Ishikawa (cell line): ENCODE results near the gene SLC25A45.

ENCODE experiments used
- CEBPB ChIP-seq: IDR thresholded peaks from 2 replicates; pipeline ENCODE4 v1.6.1; 2012
- CREB1 ChIP-seq: IDR thresholded peaks from 2 replicates; pipeline ENCODE4 v1.6.1; 2012; ENCODE audit warnings: low read depth
- EGR1 ChIP-seq: IDR thresholded peaks from 2 replicates; pipeline ENCODE4 v1.6.1; 2012
- EP300 ChIP-seq: IDR thresholded peaks from 2 replicates; pipeline ENCODE4 v1.6.1; 2012; ENCODE audit warnings: borderline replicate concordance
- FOXM1 ChIP-seq: IDR thresholded peaks from 2 replicates; pipeline ENCODE4 v1.6.1; 2012; ENCODE audit warnings: low read depth, borderline replicate concordance
- MAX ChIP-seq: IDR thresholded peaks from 2 replicates; pipeline ENCODE4 v1.6.1; 2012
- NFIC ChIP-seq: IDR thresholded peaks from 2 replicates; pipeline ENCODE4 v1.6.1; 2012
- RAD21 ChIP-seq: IDR thresholded peaks from 2 replicates; pipeline ENCODE4 v1.6.1; 2012; ENCODE audit warnings: low read depth
- REST ChIP-seq: IDR thresholded peaks from 2 replicates; pipeline ENCODE4 v1.6.1; 2012; ENCODE audit warnings: low read depth, mild to moderate bottlenecking
- TAF1 ChIP-seq: IDR thresholded peaks from 2 replicates; pipeline ENCODE4 v1.6.1; 2012; ENCODE audit warnings: low read depth, mild to moderate bottlenecking
- TCF12 ChIP-seq: IDR thresholded peaks from 2 replicates; pipeline ENCODE4 v1.6.1; 2012; ENCODE audit warnings: low read depth
- TEAD4 ChIP-seq: IDR thresholded peaks from 2 replicates; pipeline ENCODE4 v1.6.1; 2012
- USF1 ChIP-seq: IDR thresholded peaks from 2 replicates; pipeline ENCODE4 v1.6.1; 2012
- YY1 ChIP-seq: IDR thresholded peaks from 2 replicates; pipeline ENCODE4 v1.6.1; 2012; ENCODE audit warnings: low read depth
- ZBTB7A ChIP-seq: IDR thresholded peaks from 2 replicates; pipeline ENCODE4 v1.6.1; 2012; ENCODE audit warnings: low read depth

The SLC25A45 gene

GRCh38 chr11:65352783-65353182 is 29.7 kb downstream of the SLC25A45 start:
- TF ChIP-seq TCF12 (no peak), ZBTB7A (no peak), NFIC (no peak), YY1 (no peak), REST (no peak), CREB1 (no peak), USF1 (no peak), FOXM1 (no peak), TAF1 (no peak), RAD21 (no peak), EP300 (no peak), MAX (no peak), EGR1 (no peak), TEAD4 (no peak), CEBPB (no peak)

GRCh38 chr11:65351511-65351910 is 30.9 kb downstream of the SLC25A45 start:
- TF ChIP-seq USF1 (no peak), CEBPB (no peak), TEAD4 (no peak), TAF1 (no peak), ZBTB7A (no peak), YY1 (no peak), NFIC (no peak), FOXM1 (no peak), REST (no peak), CREB1 (no peak), EP300 (no peak)

- no peak for TF ChIP-seq REST
- no peak for TF ChIP-seq USF1
- no peak for TF ChIP-seq NFIC
- no peak for TF ChIP-seq TEAD4
- no peak for TF ChIP-seq MAX
- no peak for TF ChIP-seq CEBPB
- no peak for TF ChIP-seq EP300
- TF ChIP-seq RAD21, result no peak
These were observed 40.6 kb downstream of the SLC25A45 start for GRCh38 chr11:65341856-65342255.

- TF ChIP-seq FOXM1 (no peak), MAX (no peak), YY1 (no peak), REST (no peak), EP300 (no peak), ZBTB7A (no peak), EGR1 (no peak), TAF1 (no peak), TCF12 (no peak), CEBPB (no peak), USF1 (no peak), NFIC (no peak), TEAD4 (no peak), CREB1 (no peak), RAD21 (no peak)
These were observed 42.2 kb downstream of the SLC25A45 start for GRCh38 chr11:65340226-65340625.
